Measurements from ENCODE around the gene DNAJB12.

DNA sequence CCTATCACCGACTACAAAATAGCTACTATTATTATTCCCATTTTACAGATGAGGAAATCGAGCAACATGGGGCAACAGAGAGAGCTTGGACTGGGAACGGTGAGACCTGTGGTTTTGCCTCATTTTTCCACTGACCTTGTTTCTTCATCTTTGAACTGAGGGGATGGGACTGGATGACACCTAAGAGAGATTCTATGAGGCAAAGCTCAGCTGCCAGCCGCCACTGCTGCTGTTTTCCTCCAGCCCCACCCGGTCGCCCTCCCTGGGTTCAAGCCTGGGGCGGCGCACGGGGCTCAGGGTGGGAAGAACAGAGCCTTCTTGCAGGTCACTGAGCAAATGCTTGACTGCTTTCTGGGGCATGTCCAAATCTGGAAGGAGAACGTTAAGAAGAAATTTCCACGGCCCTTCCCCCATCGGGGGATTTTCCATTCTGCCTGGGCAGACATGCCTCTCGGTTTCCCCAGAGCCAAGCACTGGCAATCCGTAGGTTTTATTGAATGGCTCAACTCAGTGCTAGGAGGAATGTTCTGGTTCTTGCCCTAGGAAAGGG lies 68.7 kb downstream of the DNAJB12 start:
- TF ChIP-seq CTCF (IDR thresholded peaks at IDR 0.05) (no peak), EP300 (IDR thresholded peaks at IDR 0.05) (no peak), POLR2A (IDR thresholded peaks at IDR 0.05) (no peak)

Data from ovary (tissue), 3 donors.